Upper lobe of left lung (tissue), 6 donors: ENCODE measurements around the gene ATP6V1D. TPM values are rescaled to one million over a fixed set of nuclear protein-coding genes. Genes with fewer than 3 reads are reported as not detected.

Source experiments
- ATAC-seq, 2 donors: fragments of 200-7000 bp; cut with Tn5 transposase; one replicate each; pipeline ENCODE4 v1.9.1; 2022; ENCODE audit warnings: mild to moderate bottlenecking in 2 of 2, moderate library complexity in 2 of 2; ENCODE audit not compliant: low FRiP score in 2 of 2
- DNase-seq, 2 donors: peaks; one replicate each; pipeline ENCODE4 v3.0.0-alpha.2; 2019 to 2020
- H3K27ac ChIP-seq, 4 donors: fragments of 200-600 bp; sonication (generic); one replicate each; pipeline ENCODE4 v1.5.1; 2016 to 2019
- H3K27me3 ChIP-seq, 4 donors: fragments of 200-600 bp; sonication (generic); one replicate each; pipeline ENCODE4 v1.5.1; 2017 to 2019
- H3K36me3 ChIP-seq, 4 donors: fragments of 200-600 bp; sonication (generic); one replicate each; pipeline ENCODE4 v1.5.1; 2016 to 2019
- H3K4me1 ChIP-seq, 4 donors: fragments of 200-600 bp; sonication (generic); one replicate each; pipeline ENCODE4 v1.5.1; 2018 to 2019
- H3K4me3 ChIP-seq, 4 donors: fragments of 200-600 bp; sonication (generic); one replicate each; pipeline ENCODE4 v1.5.1; 2017 to 2019; ENCODE audit warnings: mild to moderate bottlenecking in 2 of 4, moderate library complexity in 1 of 4
- H3K9me3 ChIP-seq, 4 donors: fragments of 200-600 bp; sonication (generic); one replicate each; pipeline ENCODE4 v1.5.1; 2018 to 2019
- CTCF ChIP-seq, 6 experiments: fragments of 450-650 bp in 4 of 6; fragments of 200-600 bp in 2 of 6; sonication (generic) in 2 of 6; IDR thresholded peaks; one replicate each; pipeline ENCODE4 v1.5.1; 2016 to 2019; ENCODE audit warnings: antibody characterized with exemption in 6 of 6
- EP300 ChIP-seq, 4 donors: sonication (generic); formaldehyde crosslinking; IDR thresholded peaks; one replicate each; pipeline ENCODE4 v1.5.1; 2017; ENCODE audit warnings: antibody characterized with exemption in 4 of 4, control low read depth in 2 of 4
- POLR2A ChIP-seq, 4 donors: fragments of 450-650 bp; IDR thresholded peaks; one replicate each; pipeline ENCODE4 v1.5.1; 2016 to 2017; ENCODE audit warnings: antibody characterized with exemption in 4 of 4, mild to moderate bottlenecking in 2 of 4
- POLR2AphosphoS5 ChIP-seq, 2 donors: sonication (generic); formaldehyde crosslinking; IDR thresholded peaks; one replicate each; pipeline ENCODE4 v1.5.1; 2017; ENCODE audit warnings: antibody characterized with exemption in 2 of 2
- WGBS, 2 donors: methylation state at CpG; one replicate each; pipeline ENCODE4 v1.1.5; 2017 to 2018; 5-methylcytosine and 5-hydroxymethylcytosine counted together
- total RNA-seq, 6 donors: library from RNA; depleted of rRNA in 4 of 6; stranded (reverse); fragments of >200 nt in 4 of 6; gene quantifications; one replicate each; pipeline versions ENCODE4 v1.1.0 to v1.2.1, GENCODE V29; 2016 to 2021
- donor health status: DM: no; HTN: no; CAD: no; lungs with moderate emphysema.
- donor health status: DM: no; HTN: yes; CAD: no; lungs with severe emphysema.

Gene ATP6V1D
- total RNA-seq, 6 donors from 2014 or later, result 57.6 to 145 (median 79.7) TPM

GRCh38 chr14:67385618-67386017 is 26.0 kb upstream of the ATP6V1D start:
- ATAC-seq, result no peak
- 84 to 100% methylated on average over 2 of the region's 2 CpGs for WGBS, 2 donors

GRCh38 chr14:67385120-67385519 is 25.5 kb upstream of the ATP6V1D start:
- H3K4me3 ChIP-seq, result no peak overlapping the region
- ATAC-seq (no peak), DNase-seq (peak in 1 of 2 donors; percentile 59)
- peaks cover 24 to 70% (median 44%) of the 10 kb centered on the region in 4 donors for H3K36me3 ChIP-seq
- no peaks in the 10 kb centered on the region for H3K27me3 ChIP-seq
- peaks cover 0 to 7% (median 0%) of the 10 kb centered on the region in 4 donors for H3K4me1 ChIP-seq
- 65 to 79% methylated on average over 2 of the region's 2 CpGs for WGBS, 2 donors
- no peak for TF ChIP-seq POLR2AphosphoS5 (IDR thresholded peaks at IDR 0.05)
- TF ChIP-seq EP300 (IDR thresholded peaks at IDR 0.05), result no peak
- no peak overlapping the region for H3K27ac ChIP-seq
- H3K9me3 ChIP-seq, result no peaks in the 10 kb centered on the region

More at GRCh38 chr14:67385618-67386017, 26.0 kb upstream of the ATP6V1D start:
- no peak overlapping the region for H3K27ac ChIP-seq
- H3K4me1 ChIP-seq, result peaks cover 0 to 7% (median 0%) of the 10 kb centered on the region in 4 donors
- H3K36me3 ChIP-seq, result peaks cover 24 to 65% (median 41%) of the 10 kb centered on the region in 4 donors
- TF ChIP-seq POLR2A (IDR thresholded peaks at IDR 0.05) (no peak), CTCF (IDR thresholded peaks at IDR 0.05) (no peak), POLR2AphosphoS5 (IDR thresholded peaks at IDR 0.05) (no peak), EP300 (IDR thresholded peaks at IDR 0.05) (no peak)
- H3K4me3 ChIP-seq, result no peak overlapping the region
- no peaks in the 10 kb centered on the region for H3K27me3 ChIP-seq
- no peak for DNase-seq
- H3K9me3 ChIP-seq, result no peaks in the 10 kb centered on the region

DNA sequence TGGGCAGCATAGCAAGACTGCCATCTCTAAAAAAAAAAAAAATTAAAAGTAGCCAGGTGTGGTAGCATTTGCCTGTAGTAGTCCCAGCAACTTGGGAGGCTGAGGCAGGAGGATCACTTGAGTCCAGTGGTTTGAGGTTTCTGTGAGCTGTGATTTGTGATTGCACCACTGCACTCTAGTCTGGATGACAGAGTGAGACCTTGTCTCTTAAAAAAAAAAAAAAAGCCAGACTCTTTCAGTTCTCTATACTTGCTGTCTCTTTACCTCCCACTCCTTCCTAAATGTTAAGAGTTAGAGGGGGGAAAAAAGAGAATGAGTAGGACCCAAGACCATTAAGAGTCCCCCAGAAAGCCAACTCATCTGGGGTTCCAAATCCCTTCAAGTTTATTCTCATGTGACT is 18.3 kb upstream of the ATP6V1D start:
- no peak for ATAC-seq
- Histone ChIP-seq H3K27me3 (no peaks in the 10 kb centered on the region), H3K36me3 (peaks cover 32 to 100% (median 48%) of the 10 kb centered on the region in 4 donors), H3K27ac (no peak overlapping the region), H3K4me1 (no peaks in the 10 kb centered on the region), H3K4me3 (no peak overlapping the region), H3K9me3 (no peaks in the 10 kb centered on the region)
- TF ChIP-seq CTCF (IDR thresholded peaks at IDR 0.05) (no peak), POLR2A (IDR thresholded peaks at IDR 0.05) (no peak), EP300 (IDR thresholded peaks at IDR 0.05) (no peak), POLR2AphosphoS5 (IDR thresholded peaks at IDR 0.05) (no peak)
- no peak for DNase-seq

DNA sequence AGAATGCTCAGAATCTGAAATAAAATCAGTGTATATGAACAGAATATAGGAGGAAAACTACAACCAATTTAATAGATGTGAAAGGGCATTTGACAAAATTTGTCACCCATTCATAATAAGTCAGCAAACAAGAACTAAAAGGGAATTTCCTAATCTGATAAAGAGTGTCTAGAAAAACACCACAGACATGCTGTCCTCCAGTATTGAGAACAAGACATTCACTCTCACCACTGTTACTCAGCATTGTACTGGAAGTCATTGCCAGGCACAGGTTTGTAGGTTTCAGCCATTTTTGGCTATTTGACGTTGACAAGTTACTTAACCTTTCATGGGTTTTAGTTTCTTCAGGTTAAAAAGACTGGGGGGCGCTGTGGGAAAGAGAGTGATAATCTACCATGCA is 13.7 kb upstream of the ATP6V1D start:
- no peaks in the 10 kb centered on the region for H3K9me3 ChIP-seq
- 74 to 80% methylated on average over 2 of the region's 2 CpGs for WGBS, 2 donors
- no peaks in the 10 kb centered on the region for H3K27me3 ChIP-seq
- no peak for TF ChIP-seq POLR2A (IDR thresholded peaks at IDR 0.05)
- TF ChIP-seq POLR2AphosphoS5 (IDR thresholded peaks at IDR 0.05), result no peak
- TF ChIP-seq EP300 (IDR thresholded peaks at IDR 0.05), result no peak
- no peak for TF ChIP-seq CTCF (IDR thresholded peaks at IDR 0.05)
- DNase-seq, result no peak
- no peak overlapping the region for H3K27ac ChIP-seq
- H3K4me1 ChIP-seq, result no peaks in the 10 kb centered on the region
- H3K4me3 ChIP-seq, result no peak overlapping the region
- no peak for ATAC-seq
- peaks cover 17 to 100% (median 35%) of the 10 kb centered on the region in 4 donors for H3K36me3 ChIP-seq

DNA sequence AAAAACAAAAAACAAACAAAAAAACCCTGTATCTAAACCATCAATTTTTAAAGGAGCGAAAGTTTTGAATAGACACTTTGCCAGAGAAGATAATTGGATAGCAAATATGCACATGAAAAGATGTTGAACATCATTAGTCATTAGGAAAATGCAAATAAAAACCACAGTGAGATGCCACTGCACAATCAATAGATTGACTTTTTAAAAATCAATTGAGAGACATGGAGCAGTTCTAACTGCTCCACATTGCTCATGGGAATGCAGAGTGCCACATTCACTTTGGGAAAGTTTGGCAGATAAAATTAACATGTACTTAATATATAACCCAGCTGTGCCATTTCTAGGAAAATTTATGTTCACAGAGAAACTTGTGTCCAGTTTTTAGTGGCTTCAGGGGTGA is 13.2 kb upstream of the ATP6V1D start:
- 97 to 100% methylated on average over 1 of the region's 1 CpG for WGBS, 2 donors
- no peak overlapping the region for H3K4me3 ChIP-seq
- TF ChIP-seq EP300 (IDR thresholded peaks at IDR 0.05) (no peak), POLR2A (IDR thresholded peaks at IDR 0.05) (no peak), POLR2AphosphoS5 (IDR thresholded peaks at IDR 0.05) (no peak), CTCF (IDR thresholded peaks at IDR 0.05) (no peak)
- H3K27ac ChIP-seq, result no peak overlapping the region
- peaks cover 0 to 3% (median 0%) of the 10 kb centered on the region in 4 donors for H3K4me1 ChIP-seq
- DNase-seq, result no peak
- no peaks in the 10 kb centered on the region for H3K27me3 ChIP-seq
- H3K36me3 ChIP-seq, result peaks cover 17 to 100% (median 38%) of the 10 kb centered on the region in 4 donors
- ATAC-seq, result no peak
- H3K9me3 ChIP-seq, result no peaks in the 10 kb centered on the region
